ENCODE results near the gene WDR11.

Gene WDR11

DNA sequence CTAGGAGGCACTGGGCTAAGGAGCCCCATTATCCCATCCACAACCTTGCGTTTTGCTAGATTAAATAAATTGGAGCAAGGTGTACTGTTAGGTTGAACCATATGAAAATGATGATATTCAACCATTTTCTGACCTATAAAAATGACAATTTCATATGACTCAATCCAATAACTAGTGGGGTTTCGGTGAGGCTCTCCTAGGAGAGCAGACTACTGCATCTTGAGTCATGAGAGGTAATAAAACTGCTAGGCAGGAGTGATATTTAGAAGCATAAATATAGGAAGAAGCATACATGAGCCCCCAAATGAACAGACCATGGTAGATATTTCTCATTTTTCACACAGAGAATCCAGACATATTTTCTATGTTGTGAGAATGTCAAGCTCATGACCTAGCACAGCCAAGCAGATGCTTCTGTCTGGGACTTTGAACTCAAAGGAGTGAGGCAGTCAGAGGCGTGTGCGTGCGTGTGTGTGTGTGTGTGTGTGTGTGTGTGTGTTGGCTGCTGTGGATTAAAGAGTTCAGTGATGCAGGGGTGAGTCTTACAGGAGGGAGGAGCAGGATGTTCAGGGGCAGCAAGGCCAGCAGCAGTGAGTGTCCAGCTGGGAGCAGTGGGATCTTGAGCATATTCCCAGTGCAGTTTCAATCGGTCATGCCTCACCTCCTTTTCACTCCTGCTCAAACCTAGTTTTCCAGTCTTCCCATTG, 17.8 kb upstream of the WDR11 start:
- TF ChIP-seq, protein P1, sequence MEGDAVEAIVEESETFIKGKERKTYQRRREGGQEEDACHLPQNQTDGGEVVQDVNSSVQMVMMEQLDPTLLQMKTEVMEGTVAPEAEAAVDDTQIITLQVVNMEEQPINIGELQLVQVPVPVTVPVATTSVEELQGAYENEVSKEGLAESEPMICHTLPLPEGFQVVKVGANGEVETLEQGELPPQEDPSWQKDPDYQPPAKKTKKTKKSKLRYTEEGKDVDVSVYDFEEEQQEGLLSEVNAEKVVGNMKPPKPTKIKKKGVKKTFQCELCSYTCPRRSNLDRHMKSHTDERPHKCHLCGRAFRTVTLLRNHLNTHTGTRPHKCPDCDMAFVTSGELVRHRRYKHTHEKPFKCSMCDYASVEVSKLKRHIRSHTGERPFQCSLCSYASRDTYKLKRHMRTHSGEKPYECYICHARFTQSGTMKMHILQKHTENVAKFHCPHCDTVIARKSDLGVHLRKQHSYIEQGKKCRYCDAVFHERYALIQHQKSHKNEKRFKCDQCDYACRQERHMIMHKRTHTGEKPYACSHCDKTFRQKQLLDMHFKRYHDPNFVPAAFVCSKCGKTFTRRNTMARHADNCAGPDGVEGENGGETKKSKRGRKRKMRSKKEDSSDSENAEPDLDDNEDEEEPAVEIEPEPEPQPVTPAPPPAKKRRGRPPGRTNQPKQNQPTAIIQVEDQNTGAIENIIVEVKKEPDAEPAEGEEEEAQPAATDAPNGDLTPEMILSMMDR (IDR thresholded peaks at IDR 0.05; ENCODE audit: insufficient read depth, low read length, poor library complexity, severe bottlenecking) = no peak
- DNase-seq (ENCODE audit: extremely low read depth, insufficient read length) = no peak

DNA sequence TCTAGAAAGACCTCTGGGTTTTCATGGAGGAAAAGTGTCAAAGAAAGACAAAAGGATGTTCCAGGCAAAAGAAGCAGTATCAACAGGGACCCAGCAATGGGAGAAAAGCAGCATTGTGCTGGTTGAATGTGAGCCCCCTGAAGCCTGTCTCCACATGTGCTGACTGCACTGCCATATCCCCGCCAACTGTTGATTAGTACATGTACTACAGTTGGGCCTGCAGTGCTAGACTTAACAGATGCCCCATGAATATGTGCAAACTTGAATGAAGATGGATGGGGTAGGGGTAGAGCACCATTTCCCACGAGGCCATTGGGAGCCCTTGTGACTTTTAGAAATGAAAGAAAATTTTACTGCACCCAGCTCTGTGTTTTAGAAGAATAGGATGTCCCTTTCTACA, 15.6 kb upstream of the WDR11 start:
- Histone ChIP-seq H3K4me3 (replicated peaks; ENCODE audit: low read depth, low read length) (no peak overlapping the region), H3K27me3 (replicated peaks; ENCODE audit: control insufficient read depth, insufficient read depth, low read length) (no peaks in the 10 kb centered on the region), H3K36me3 (ENCODE audit: control insufficient read depth, insufficient read depth, low read length) (no peaks in the 10 kb centered on the region)
- no peak for DNase-seq (ENCODE audit: extremely low read depth, insufficient read length)
- TF ChIP-seq, protein P1 (IDR thresholded peaks at IDR 0.05; ENCODE audit: insufficient read depth, low read length, poor library complexity, severe bottlenecking) = no peak

More for the DNA sequence above, 17.8 kb upstream of the WDR11 start:
- Histone ChIP-seq H3K4me3 (replicated peaks; ENCODE audit: low read depth, low read length) (no peak overlapping the region), H3K36me3 (ENCODE audit: control insufficient read depth, insufficient read depth, low read length) (no peaks in the 10 kb centered on the region), H3K27me3 (replicated peaks; ENCODE audit: control insufficient read depth, insufficient read depth, low read length) (no peaks in the 10 kb centered on the region)

DNA sequence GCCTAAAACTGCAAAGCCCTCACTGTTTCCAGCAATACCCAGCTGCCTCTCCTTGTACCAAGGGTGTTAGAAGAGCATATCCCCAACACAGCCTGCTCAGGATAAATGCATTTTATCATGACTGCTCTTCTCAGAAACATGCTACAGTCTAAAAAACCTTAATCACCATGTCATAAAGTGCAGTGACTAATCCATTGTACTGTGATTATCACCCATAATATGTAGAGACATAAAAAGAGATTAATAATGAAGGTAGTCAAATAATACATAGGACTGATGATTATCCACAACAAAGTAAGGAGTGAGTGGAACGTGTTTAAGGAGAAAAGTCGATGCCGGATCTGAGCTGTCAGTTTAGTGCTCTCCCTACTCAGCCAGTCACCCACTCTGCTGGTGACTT, 12.2 kb upstream of the WDR11 start:
- no peak for DNase-seq (ENCODE audit: extremely low read depth, insufficient read length)
- TF ChIP-seq, protein P1 (IDR thresholded peaks at IDR 0.05; ENCODE audit: insufficient read depth, low read length, poor library complexity, severe bottlenecking) = no peak

DNA sequence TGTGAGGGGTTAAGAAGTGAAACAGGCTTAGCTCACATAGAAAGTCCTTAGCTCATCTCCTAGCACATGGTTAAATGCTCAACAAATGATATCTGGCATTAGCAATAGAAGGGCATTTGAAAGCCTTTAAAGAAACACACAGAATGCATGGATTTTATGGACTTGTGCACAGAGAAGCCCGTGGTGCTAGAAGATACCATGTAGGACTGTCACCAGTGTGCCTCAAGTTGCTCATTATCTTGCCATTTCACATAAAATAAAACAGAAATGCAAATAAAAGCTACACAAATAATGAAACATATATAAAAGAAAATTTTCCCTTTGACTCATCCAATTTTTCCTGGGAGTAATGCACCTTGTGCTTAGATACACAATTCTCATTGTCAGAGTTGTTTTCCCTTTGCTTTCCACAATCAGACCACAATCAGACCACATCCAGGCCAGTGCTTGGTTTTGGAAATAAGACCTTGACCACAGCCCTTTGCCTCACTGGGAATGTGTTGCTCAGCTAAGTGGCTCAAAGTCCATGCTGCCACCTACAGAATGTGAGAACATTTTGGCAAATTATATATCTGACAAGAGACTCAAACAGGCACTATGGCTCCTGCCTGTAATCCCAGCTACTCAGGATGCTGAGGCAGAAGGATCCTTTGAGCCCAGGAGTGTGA, 9.5 kb upstream of the WDR11 start:
- H3K27me3 ChIP-seq (replicated peaks; ENCODE audit: control insufficient read depth, insufficient read depth, low read length) = no peaks in the 10 kb centered on the region
- no peak for DNase-seq (ENCODE audit: extremely low read depth, insufficient read length)
- TF ChIP-seq, protein P1 (IDR thresholded peaks at IDR 0.05; ENCODE audit: insufficient read depth, low read length, poor library complexity, severe bottlenecking) = no peak
- H3K4me3 ChIP-seq (replicated peaks; ENCODE audit: low read depth, low read length) = no peak overlapping the region
- H3K36me3 ChIP-seq (ENCODE audit: control insufficient read depth, insufficient read depth, low read length) = no peaks in the 10 kb centered on the region

More for the DNA sequence above, 12.2 kb upstream of the WDR11 start:
- H3K36me3 ChIP-seq (ENCODE audit: control insufficient read depth, insufficient read depth, low read length) = no peaks in the 10 kb centered on the region
- no peak overlapping the region for H3K4me3 ChIP-seq (replicated peaks; ENCODE audit: low read depth, low read length)
- H3K27me3 ChIP-seq (replicated peaks; ENCODE audit: control insufficient read depth, insufficient read depth, low read length) = no peaks in the 10 kb centered on the region

DNA sequence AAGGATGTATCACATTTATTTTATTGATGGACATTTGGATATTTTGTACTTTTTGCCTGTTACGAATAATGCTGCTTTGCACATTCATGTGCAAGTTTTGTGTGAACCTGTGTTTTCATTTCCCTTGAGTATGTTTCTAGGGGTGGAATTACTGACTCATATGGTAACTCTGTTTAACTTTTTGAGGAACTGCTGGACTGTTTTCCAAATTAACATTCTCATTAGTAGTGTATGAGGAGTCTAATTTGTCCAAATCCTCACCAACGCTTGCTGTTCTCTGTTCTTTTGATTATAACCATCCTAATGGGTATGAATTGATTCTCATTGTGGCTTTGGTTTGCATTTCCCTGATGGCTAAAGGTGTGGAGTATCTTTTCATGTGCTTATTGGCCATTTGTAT, 3.2 kb downstream of the WDR11 start:
- TF ChIP-seq, protein P1 (IDR thresholded peaks at IDR 0.05; ENCODE audit: insufficient read depth, low read length, poor library complexity, severe bottlenecking) = no peak
- Histone ChIP-seq H3K27me3 (replicated peaks; ENCODE audit: control insufficient read depth, insufficient read depth, low read length) (no peaks in the 10 kb centered on the region), H3K4me3 (replicated peaks; ENCODE audit: low read depth, low read length) (no peak overlapping the region), H3K36me3 (ENCODE audit: control insufficient read depth, insufficient read depth, low read length) (peaks cover 2% of the 10 kb centered on the region; the same call in 1 of the 2 replicates)
- no peak for DNase-seq (ENCODE audit: extremely low read depth, insufficient read length)

Data from GM06990 (cell line).